CD4-positive, alpha-beta T cell treated with Interleukin-6 at 100 ng/mL for 8 hours (primary cell): ENCODE results near the gene RANBP17.

Experiments
- DNase-seq: peaks from one replicate; pipeline ENCODE4 v3.0.0-alpha.2; 2020; ENCODE audit warnings: mixed read lengths, low spot score

RANBP17 gene

DNA sequence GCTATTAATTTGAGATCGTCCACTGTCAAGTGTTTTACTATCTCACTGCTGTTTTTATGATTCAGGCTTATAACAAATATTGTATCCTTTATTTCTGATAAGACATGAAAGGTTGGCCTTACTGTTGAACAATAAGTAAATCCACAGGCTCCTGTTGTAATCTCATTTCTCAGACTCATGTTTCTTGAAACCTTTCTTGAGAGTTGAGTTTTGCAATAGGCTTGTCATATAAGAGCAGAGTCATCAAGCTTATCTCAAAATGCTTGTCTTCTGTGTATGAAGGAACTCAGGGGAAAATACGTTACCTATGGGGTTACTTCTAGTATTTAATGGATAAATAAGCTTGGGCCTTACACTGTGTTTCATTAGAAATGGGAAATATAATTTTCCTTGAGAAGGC lies 438.0 kb downstream of the RANBP17 start:
- DNase-seq, result no peak

DNA sequence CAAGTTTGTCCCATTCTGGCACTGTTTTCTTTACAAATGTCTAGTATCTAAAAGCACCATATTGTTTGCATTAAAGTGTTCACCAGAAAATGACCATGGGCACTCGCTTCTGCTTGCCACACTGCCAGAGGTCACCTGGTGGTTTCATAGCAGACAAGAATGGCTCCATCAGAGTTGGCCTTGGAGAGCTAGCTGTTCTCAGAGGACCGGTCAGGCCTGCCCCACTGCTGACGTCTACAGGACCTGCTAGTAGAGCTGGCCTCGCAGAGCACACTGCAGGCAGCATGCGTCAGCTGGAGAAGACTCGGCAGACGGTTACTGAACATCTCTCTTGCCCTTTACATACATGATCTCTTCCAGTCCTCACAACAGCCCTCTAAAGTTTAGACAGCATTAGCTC lies 438.5 kb downstream of the RANBP17 start:
- DNase-seq, result no peak

DNA sequence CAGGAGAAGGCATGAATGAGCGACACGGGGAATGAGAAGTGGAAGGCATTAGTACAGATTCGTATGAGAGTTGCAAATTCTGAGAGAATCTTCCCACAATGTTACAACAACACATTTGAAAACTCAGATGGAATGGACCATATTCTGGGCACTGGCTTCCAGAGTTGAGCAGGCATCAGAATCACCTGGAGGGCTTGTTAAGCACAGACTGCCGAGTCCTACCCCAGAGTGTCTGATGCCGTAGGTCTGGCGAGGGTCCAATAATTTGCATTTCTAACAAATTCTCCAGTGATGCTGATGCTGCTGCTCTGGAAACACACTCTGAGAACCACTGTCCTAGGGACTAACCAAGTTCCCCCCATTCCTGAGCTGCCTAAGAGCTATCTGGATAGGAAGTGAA lies 444.3 kb downstream of the RANBP17 start:
- DNase-seq, result no peak

- no peak for DNase-seq
Measured at GRCh38 chr5:171306781-171307591, 445.2 kb downstream of the RANBP17 start.

- no peak for DNase-seq
Measured at GRCh38 chr5:171307789-171308452, 446.1 kb downstream of the RANBP17 start.

- no peak for DNase-seq
Measured at GRCh38 chr5:171308453-171309275, 446.8 kb downstream of the RANBP17 start, which contains the start of gene TLX3. Gene TLX3 (plus strand): TSS chr5:171309248. CDS start chr5:171309366, 118 bp downstream.

DNA sequence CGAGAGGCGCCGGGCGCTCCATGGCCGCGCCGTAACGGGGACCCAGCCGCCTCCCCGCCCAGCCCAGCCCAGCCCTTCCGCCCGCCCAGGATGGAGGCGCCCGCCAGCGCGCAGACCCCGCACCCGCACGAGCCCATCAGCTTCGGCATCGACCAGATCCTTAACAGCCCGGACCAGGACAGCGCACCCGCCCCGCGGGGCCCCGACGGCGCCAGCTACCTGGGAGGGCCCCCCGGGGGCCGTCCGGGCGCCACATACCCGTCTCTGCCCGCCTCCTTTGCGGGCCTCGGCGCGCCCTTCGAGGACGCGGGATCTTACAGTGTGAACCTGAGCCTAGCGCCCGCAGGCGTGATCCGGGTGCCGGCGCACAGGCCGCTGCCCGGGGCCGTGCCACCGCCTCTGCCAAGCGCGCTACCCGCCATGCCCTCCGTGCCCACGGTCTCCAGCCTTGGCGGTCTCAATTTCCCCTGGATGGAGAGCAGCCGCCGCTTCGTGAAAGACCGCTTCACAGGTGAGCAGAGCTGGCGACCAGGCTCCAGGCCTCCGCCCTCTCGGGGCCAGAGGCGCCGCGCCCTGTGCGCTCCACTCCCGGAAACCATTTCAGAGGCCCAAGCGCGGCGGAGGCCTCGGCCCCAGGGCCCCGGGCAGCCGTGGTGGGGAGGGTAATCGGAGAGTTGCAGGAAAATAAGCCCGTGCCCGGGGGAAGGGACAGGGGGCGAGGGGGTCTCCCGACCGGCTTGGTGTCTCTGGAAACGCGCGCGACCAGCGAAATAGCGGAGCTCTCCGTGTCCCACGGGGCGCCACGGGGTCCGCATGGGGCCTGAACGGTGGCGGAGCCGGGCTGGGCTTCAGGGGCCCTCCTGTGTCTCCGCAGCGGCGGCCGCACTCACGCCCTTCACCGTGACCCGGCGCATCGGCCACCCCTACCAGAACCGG lies 447.7 kb downstream of the RANBP17 start:
- no peak for DNase-seq

DNA sequence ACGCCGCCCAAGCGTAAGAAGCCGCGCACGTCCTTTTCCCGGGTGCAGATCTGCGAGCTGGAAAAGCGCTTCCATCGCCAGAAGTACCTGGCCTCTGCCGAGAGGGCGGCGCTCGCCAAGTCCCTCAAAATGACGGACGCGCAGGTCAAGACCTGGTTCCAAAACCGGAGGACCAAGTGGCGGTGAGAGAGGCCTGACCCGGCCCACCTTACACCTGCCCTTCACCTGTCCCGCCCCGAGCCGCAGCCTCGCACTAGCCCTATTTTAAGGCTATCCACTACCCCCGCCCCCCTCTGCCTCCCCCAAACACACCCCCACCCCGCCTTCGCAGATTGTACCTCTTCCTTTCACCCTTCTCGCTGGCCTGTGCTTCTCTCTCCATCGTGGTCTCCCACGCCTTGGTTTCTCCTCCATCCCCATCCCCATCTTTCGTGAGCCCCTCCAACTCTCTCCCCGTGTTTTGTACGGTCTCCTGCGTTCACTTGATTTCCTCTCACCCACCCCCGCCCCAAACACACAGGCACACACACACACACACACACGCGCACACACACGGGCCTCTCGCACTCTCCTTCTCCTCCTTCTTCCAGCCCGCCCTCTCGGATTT lies 448.5 kb downstream of the RANBP17 start:
- no peak for DNase-seq

- no peak for DNase-seq
Measured at GRCh38 chr5:171310819-171311321, 449.1 kb downstream of the RANBP17 start.

DNA sequence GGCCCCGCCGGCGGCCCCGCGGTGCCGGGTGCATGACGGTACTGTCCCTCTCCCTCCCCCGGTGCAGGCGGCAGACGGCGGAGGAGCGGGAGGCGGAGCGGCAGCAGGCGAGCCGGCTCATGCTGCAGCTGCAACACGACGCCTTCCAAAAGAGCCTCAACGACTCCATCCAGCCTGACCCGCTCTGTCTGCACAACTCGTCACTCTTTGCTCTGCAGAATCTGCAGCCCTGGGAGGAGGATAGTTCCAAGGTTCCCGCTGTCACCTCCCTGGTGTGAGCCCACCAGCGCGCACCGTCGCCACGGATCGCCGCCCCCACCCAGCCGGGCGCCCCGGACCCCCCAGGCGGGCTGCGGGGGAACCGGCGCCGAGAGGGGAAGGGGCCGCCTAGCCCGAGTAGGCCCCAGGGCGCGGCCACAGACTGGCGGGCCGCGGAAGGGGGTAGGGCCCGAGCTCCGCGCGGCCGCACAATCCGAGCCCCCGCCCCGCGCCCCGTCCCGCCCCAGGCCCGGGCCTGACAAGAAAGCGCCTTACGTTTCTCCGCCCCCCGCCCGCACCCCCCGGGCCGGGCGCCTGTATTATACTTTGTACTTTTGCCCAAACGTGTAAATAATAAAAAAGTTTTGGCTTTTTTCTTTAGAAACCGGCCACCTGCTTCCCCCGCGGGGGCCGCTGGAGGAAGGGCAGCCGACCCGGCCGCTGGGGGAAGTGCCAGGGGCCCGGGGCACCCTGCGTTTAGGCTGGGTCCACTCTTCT lies 449.7 kb downstream of the RANBP17 start:
- DNase-seq, result no peak

DNA sequence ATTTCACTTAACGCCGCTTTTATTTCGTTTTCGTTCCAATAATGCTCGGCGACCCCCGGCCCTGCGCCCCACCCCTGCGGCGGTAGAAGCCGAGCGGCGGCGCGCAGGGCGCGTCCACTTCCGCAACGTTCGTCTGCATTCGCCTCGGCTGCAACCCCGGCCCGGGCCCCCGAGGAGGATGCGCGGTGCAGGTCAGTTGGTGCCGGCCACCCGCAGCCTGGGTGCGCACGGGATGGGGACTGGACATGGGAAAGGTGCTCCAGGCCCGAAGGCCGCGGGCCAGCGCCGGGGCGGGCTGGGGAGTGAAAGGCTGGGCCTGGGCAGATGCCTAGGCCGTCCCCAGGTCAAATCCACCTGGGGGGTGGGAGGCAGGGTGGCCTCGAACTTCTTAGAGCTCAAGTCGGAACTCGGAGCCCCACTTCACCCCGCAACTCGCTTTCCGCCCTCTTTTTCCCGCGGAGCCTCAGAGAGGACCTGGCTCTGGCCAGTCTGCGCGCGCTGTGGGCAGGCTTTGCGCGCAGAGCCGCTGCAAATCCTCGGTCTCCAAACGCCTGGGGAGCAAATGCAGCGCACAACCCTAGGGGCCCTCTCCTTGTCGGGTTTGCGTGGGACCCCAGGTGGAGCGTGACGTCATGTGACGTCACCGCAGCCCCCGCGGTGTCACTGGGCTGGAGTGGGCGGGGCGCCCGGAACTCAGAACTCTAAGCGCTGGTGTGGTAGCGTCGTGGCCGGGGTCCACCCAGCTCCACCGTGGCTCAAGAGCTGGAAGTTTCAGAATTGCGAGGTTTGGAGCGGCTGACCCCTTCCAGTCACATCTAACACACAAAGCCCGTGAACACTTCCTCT lies 450.5 kb downstream of the RANBP17 start:
- no peak for DNase-seq

- DNase-seq, result no peak
Measured at GRCh38 chr5:171313481-171314206, 451.8 kb downstream of the RANBP17 start.

DNA sequence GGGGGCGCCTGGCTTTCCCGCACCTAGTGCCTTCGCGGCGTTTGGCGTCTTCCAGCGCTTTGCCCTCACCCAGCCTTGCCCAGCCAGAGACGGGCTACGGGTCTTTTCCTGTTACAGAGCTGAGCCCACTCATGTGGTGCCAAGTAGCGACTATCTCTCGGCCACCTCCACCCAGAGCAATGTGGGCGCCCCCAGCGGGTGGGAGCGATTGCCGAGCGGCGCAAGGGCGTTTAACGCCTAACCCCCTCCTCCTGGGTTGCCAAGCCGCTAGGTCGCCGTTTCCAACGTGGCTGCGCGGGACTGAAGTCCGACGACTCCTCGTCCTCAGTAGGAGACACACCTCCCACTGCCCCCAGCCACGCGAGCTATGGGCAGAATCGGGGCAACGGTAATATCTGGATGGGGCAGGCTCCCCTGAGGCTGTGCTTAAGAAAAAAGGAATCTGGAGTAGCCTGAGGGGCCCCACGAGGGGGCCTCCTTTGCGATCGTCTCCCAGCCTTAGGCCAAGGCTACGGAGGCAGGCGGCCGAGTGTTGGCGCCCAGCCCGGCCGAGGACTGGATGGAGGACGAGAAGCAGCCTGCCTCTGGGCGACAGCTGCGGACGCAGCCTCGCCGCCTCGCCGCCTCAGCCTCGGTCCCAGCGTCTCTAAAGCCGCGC lies 453.0 kb downstream of the RANBP17 start:
- no peak for DNase-seq

DNA sequence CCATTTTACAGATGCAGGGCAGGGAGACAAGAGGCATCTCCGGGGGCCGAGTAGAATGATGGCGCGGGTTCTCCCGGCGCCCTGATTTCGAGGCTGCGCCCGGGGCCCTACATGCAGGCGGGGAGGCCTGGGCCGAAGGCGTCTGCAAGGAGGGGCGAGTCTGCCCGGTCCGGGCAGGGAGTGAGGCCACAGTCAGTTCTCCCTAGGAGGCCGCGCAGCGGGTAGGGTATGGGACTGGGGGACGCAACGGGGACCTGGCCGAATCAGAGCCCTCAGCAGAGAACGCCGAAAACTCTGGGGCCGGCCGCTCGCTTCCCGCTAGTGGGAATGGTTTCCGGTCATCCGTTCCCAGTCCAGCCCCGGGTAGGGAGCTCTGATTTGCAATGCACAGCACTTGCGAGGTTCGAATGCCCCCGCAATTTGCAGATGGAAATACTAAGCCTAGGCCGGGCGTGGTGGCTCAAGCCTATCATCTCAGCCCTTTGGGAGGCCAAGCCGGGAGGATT lies 453.6 kb downstream of the RANBP17 start:
- no peak for DNase-seq

DNA sequence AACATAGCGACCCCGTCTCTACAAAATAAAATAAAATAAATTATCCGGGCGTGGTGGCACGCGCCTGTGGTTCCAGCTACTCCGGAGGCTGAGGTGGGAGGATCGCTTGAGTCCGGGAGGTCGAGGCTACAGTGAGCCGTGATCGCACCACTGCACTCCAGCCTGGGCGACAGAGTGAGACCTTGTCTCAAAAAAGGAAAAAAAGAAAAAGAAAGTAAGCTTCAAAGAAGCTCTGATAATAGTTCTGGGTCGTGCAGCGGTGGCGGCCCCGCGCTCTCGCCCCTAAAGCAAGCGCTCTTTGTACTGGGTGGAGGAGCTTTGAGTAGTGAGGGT lies 454.1 kb downstream of the RANBP17 start:
- no peak for DNase-seq

GRCh38 chr5:171316258-171317121 lies 454.7 kb downstream of the RANBP17 start:
- no peak for DNase-seq

DNA sequence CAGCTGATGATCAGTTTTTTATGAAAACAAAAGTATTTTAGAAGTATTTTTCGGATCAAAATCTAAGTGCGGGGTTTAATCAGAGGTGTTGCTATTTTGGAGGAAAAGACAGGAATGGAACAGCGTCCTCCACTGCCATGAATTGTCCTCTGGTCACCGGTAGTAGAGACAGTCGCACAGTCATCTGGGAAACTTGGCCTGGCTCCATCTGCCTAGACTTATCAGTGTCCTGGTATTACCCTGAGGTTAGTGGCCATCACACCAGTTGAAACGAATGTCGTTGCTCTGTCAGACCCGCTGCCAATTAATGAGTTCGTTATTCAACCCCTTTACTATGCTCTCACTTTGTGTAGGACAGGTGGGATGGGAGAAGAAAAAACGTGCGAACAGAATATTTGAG lies 455.4 kb downstream of the RANBP17 start:
- no peak for DNase-seq
